ENCODE results near the gene FBXO7.

FBXO7 gene

DNA sequence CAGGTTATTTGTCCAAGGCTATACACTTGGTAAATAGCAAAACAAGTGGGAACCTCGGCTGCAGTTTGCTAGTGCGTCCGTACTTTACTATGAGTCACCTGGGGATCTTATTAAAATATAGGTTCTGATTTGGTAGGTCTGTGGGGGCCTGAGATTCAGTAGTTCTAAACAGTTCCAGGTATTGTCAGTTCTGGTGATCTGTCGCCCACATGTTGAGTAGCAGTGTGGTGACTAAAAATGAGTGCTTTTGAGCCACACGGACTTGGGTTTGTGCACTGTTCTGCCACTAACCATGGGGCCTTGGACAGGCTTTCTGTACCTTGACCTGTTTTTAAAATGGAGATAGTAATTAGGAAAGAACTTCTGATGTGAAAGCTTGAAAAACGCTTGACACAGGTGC lies 15.7 kb downstream of the FBXO7 start:
- DNase-seq (ENCODE audit: low spot score): no peak

- no peak for DNase-seq (ENCODE audit: low spot score)
These were observed 17.5 kb downstream of the FBXO7 start for GRCh38 chr22:32492111-32492510.

GRCh38 chr22:32493551-32493950 lies 18.9 kb downstream of the FBXO7 start:
- DNase-seq (ENCODE audit: low spot score): no peak

DNA sequence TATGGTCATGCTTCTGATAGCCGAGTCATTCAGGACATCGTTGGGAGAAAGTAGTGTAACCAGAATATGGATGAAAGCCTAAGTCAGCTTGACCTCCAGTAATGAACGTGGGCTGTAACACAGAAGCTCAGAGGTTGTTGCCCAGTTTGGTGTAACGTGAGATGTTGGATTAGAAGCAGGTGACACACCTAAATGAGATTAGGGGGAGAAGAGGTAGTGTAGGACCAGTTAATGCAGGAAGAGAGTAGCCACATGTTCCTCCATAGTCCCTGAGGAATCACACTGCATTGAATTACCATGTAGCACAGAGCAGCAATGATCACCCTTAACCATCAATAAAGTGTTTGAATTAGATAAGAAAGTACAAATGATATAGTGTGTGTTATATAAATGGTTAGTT lies 20.4 kb downstream of the FBXO7 start:
- no peak for DNase-seq (ENCODE audit: low spot score)

GRCh38 chr22:32499666-32500065 lies 25.1 kb downstream of the FBXO7 start:
- DNase-seq (ENCODE audit: low spot score): no peak

GRCh38 chr22:32501836-32502752 lies 27.5 kb downstream of the FBXO7 start:
- no peak for DNase-seq (ENCODE audit: low spot score)

DNA sequence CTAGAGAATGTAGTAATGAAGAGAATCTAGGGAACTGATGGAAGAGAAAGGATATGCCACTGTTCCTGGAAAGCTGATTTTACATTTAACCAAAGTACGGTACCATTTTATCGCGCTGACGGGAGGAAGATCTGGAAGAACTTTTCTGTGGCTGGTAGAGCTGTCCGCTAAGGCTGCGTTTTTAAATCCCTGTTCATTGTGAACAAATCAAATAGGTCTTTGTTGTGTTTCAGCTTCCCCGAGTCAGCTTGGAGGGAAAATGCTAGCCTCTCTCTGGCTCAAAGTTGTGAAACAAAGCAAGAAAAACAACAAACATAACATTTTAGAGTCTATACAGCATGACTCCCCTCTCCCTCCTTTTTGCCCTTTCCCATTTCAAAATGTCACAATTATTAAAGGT lies 34.4 kb downstream of the FBXO7 start:
- no peak for DNase-seq (ENCODE audit: low spot score)

DNA sequence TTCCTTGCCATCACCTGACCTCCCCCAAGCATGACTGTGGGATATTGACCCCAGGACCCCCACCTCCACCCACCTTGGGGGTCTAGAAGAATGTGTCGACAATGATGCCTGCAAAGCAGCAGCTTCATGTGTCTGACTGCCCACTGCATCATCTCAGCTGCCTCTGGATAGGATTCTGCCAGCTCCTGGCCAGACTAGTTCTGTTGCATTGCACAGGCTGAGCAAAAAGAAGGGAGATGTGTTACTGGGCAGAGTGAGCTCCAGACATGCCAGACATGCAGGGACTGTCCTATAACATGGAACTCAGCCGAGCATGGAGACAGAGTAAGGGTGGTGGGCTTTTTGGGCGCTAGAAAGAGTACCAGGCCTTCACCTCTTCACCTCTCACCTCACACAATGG lies 36.7 kb downstream of the FBXO7 start:
- DNase-seq (ENCODE audit: low spot score): no peak

DNA sequence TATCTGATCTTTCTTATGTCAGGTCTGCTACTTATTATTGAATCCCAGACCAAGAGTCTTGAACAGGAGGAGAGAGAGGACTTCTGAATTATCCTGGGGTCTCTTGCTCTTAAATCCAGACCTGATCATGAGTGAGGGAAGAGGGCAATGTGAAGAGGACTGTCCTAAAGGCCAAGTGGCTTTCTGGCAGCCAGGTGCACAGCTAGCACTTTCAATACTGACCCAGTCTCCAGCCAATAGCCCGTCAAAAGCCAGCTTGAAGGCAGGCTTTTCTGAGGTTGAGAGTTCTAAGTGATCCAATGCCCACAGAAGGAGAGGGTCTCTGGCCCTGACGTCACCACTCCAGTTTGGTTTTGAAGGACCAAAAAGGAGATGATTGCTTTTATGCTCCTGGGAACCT lies 37.2 kb downstream of the FBXO7 start:
- DNase-seq (ENCODE audit: low spot score): no peak

- DNase-seq (ENCODE audit: low spot score): no peak
These were observed 37.8 kb downstream of the FBXO7 start for GRCh38 chr22:32512267-32512982.

DNA sequence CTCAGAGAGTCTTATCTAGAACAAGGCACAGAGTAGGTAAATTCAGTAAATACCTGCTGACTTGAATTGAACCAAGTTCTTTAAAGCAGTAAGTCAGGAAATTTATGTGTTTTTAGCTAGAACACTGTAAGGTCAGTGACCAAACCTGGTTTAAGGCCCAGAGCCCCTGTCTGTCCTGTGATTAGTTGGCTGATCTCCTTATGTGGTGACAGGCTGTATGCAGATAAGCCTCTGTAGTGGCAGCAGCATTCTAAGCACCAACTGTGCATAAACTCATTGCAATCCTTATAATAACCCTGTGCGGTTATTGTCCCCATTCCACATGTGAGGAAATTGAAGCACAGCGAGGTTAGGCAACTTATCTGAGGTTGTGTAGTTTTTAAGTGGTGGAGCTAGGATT lies 40.5 kb downstream of the FBXO7 start:
- no peak for DNase-seq (ENCODE audit: low spot score)

- no peak for DNase-seq (ENCODE audit: low spot score)
These were observed 42.9 kb downstream of the FBXO7 start for GRCh38 chr22:32517488-32517887.

DNA sequence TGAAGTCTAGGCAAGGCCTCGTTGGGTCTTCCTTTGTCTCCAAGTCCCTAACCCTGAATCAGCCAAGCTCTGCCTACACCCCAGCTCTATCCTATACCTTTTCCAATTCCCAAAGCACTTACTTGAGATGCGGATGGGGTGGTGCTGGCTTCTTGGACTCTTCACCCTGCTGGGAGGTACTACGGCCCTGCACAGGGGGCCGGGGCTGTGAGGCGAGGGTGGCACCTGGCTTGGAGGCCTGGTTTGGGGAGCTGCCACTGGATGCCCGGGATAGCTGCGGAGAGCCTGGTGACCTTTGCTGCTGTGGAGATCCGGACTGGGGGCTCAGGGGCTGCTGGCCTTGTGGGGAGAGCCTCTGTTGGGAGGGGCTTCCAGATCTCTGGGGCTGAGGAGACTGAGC lies 43.3 kb downstream of the FBXO7 start:
- DNase-seq (ENCODE audit: low spot score): no peak

- DNase-seq (ENCODE audit: low spot score): no peak
These were observed 43.8 kb downstream of the FBXO7 start for GRCh38 chr22:32518381-32518780.

- peak; percentile 49 for DNase-seq (ENCODE audit: low spot score)
These were observed 44.2 kb downstream of the FBXO7 start for GRCh38 chr22:32518848-32519247.

GRCh38 chr22:32520612-32521011 lies 46.0 kb downstream of the FBXO7 start:
- no peak for DNase-seq (ENCODE audit: low spot score)

DNA sequence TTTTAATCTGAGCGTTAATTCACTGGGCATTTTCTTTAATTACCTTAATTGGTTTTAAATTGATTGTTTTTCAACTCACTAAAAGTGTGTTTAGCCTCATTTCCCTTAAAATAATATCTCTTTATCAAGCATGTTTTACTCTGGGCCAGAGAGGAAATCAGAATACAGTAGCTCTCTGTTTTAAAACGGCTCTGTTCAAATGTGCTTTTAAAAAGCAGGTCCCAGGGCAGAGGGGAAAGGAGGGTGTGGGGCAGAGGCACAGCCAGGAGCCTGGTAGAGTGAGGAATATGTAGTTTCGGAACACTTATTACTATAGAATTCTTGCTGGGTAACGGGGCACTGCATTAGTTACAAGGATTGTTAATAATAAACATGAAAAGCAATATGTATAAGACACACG lies 47.6 kb downstream of the FBXO7 start:
- DNase-seq (ENCODE audit: low spot score): no peak

GRCh38 chr22:32527756-32528155 lies 53.1 kb downstream of the FBXO7 start:
- no peak for DNase-seq (ENCODE audit: low spot score)

- no peak for DNase-seq (ENCODE audit: low spot score)
These were observed 53.7 kb downstream of the FBXO7 start for GRCh38 chr22:32528316-32528715.

- peak; percentile 73 for DNase-seq (ENCODE audit: low spot score)
These were observed 54.7 kb downstream of the FBXO7 start for GRCh38 chr22:32528984-32529982.

DNA sequence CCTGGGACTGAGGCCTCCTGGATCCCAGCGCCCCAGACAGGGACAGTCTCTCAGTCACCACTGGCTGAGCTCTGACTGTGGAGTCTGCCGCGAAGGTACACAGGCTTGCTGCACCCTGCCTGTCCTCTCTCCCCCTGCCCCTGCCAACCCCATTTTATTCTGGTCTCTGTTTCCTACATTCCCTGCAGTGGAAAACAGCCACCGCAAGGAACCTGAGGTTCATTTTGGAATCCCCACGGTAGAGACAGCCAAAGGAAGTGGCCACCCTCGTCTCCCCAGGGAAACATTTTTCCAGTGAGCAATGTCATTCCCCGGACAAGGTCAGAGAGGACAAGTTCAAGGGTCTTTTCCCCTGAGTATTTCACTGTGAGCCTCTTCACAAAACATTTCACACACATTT lies 56.6 kb downstream of the FBXO7 start:
- DNase-seq (ENCODE audit: low spot score): no peak
